Sigmoid colon (tissue), 7 donors: ENCODE results near the gene EXT2. TPM values are rescaled to one million over a fixed set of nuclear protein-coding genes. Genes with fewer than 3 reads are reported as not detected.

Experiments
- DNase-seq: peaks from one replicate; pipeline ENCODE4 v3.0.0-alpha.2; 2019
- H3K27ac ChIP-seq, 4 donors: fragments of 200-600 bp; sonication (generic); one replicate each; pipeline ENCODE4 v1.5.1; 2016 to 2019; ENCODE audit warnings: mild to moderate bottlenecking in 1 of 4
- H3K27me3 ChIP-seq, 3 donors: fragments of 200-600 bp; sonication (generic); one replicate each; pipeline ENCODE4 v1.5.1; 2019; ENCODE audit warnings: mild to moderate bottlenecking in 1 of 3
- H3K36me3 ChIP-seq, 4 donors: fragments of 200-600 bp; sonication (generic); one replicate each; pipeline ENCODE4 v1.5.1; 2016 to 2019
- H3K4me1 ChIP-seq, 4 donors: fragments of 200-600 bp; sonication (generic); one replicate each; pipeline ENCODE4 v1.5.1; 2017 to 2019
- H3K4me3 ChIP-seq, 4 donors: fragments of 200-600 bp; sonication (generic); one replicate each; pipeline ENCODE4 v1.5.1; 2017 to 2019; ENCODE audit warnings: mild to moderate bottlenecking in 2 of 4, moderate library complexity in 1 of 4
- H3K9me3 ChIP-seq, 4 donors: fragments of 200-600 bp in 3 of 4; sonication (generic) in 3 of 4; one replicate each; pipeline versions ENCODE4 v1.5.1 to v1.6.1; 2013 to 2019
- CTCF ChIP-seq, 4 experiments: fragments of 450-650 bp in 3 of 4; fragments of 200-600 bp in 1 of 4; IDR thresholded peaks; one replicate each; pipeline ENCODE4 v1.5.1; 2016 to 2019; ENCODE audit warnings: antibody characterized with exemption in 4 of 4, mild to moderate bottlenecking in 3 of 4, moderate library complexity in 2 of 4
- EP300 ChIP-seq, 4 donors: sonication (generic); formaldehyde crosslinking; IDR thresholded peaks; one replicate each; pipeline ENCODE4 v1.6.1; 2017; ENCODE audit warnings: antibody characterized with exemption in 4 of 4
- POLR2A ChIP-seq, 2 donors: fragments of 450-650 bp; IDR thresholded peaks; one replicate each; pipeline ENCODE4 v1.6.1; 2016; ENCODE audit warnings: antibody characterized with exemption in 2 of 2, mild to moderate bottlenecking in 2 of 2, moderate library complexity in 2 of 2
- POLR2AphosphoS5 ChIP-seq, 4 donors: sonication (generic); formaldehyde crosslinking; IDR thresholded peaks; one replicate each; pipeline ENCODE4 v1.6.1; 2017; ENCODE audit warnings: antibody characterized with exemption in 4 of 4
- WGBS, 2 donors: extraction: QIAGEN DNeasy Blood & Tissue Kit; methylation state at CpG; one replicate each; pipeline ENCODE4 v1.1.7; 2013; 5-methylcytosine and 5-hydroxymethylcytosine counted together
- intact Hi-C: fragments of 100-400 bp; cut with DNase I; formaldehyde crosslinking; loops from one replicate; pipeline ENCODE4 v1.15.1; 2023
- polyA plus RNA-seq, 3 donors: library from polyadenylated mRNA; stranded (reverse); fragments of 200-250 nt; gene quantifications; one replicate each; pipeline ENCODE4 v1.2.3, GENCODE V29; 2013
- total RNA-seq, 4 donors: library from RNA; depleted of rRNA; stranded (reverse); fragments of >200 nt; gene quantifications; one replicate each; pipeline ENCODE4 v1.1.0, GENCODE V29; 2016
- donor health status: healthy with polysubstance abuse.
- donor health status: Bipolar disorder and iron deficiency.
- donor health status: healthy.

Gene EXT2
- total and polyA plus RNA-seq, 7 donors: 6.6 to 68.1 (median 46.3) TPM

GRCh38 chr11:44192462-44193100 lies 97.1 kb downstream of the EXT2 start:
- H3K27ac ChIP-seq: no peak overlapping the region
- TF ChIP-seq EP300 (IDR thresholded peaks at IDR 0.05): no peak
- no peak for TF ChIP-seq POLR2AphosphoS5 (IDR thresholded peaks at IDR 0.05)
- TF ChIP-seq CTCF (IDR thresholded peaks at IDR 0.05): no peak
- no peak for TF ChIP-seq POLR2A (IDR thresholded peaks at IDR 0.05)
- peaks cover 0 to 10% (median 7%) of the 10 kb centered on the region in 4 donors for H3K9me3 ChIP-seq
- H3K36me3 ChIP-seq: peaks cover 0 to 23% (median 1%) of the 10 kb centered on the region in 4 donors
- DNase-seq: no peak
- 76 to 79% methylated on average over 4 of the region's 4 CpGs for WGBS, 2 donors
- intact Hi-C loops: no loop called here
- H3K4me1 ChIP-seq: no peaks in the 10 kb centered on the region
- no peak overlapping the region for H3K4me3 ChIP-seq
- H3K27me3 ChIP-seq: no peaks in the 10 kb centered on the region

- peaks cover 0 to 6% (median under 1%) of the 10 kb centered on the region in 4 donors for H3K9me3 ChIP-seq
- DNase-seq: no peak
- H3K4me1 ChIP-seq: no peaks in the 10 kb centered on the region
- H3K36me3 ChIP-seq: peaks cover 0 to 35% (median 1%) of the 10 kb centered on the region in 4 donors
- no peak for TF ChIP-seq EP300 (IDR thresholded peaks at IDR 0.05)
- TF ChIP-seq POLR2A (IDR thresholded peaks at IDR 0.05): no peak
- TF ChIP-seq POLR2AphosphoS5 (IDR thresholded peaks at IDR 0.05): no peak
- no peak for TF ChIP-seq CTCF (IDR thresholded peaks at IDR 0.05)
- intact Hi-C loops: no loop called here
- WGBS, 2 donors: 95 to 97% methylated on average over 5 of the region's 5 CpGs
- no peak overlapping the region for H3K27ac ChIP-seq
- no peaks in the 10 kb centered on the region for H3K27me3 ChIP-seq
- no peak overlapping the region for H3K4me3 ChIP-seq
Observed at GRCh38 chr11:44193856-44194255, 98.4 kb downstream of the EXT2 start.

- H3K36me3 ChIP-seq: peaks cover 0 to 39% (median 5%) of the 10 kb centered on the region in 4 donors
- no peak overlapping the region for H3K27ac ChIP-seq
- peaks cover 0 to 5% (median 0%) of the 10 kb centered on the region in 4 donors for H3K9me3 ChIP-seq
- no peaks in the 10 kb centered on the region for H3K27me3 ChIP-seq
- no peak for TF ChIP-seq EP300 (IDR thresholded peaks at IDR 0.05)
- TF ChIP-seq POLR2AphosphoS5 (IDR thresholded peaks at IDR 0.05): no peak
- no peak for TF ChIP-seq CTCF (IDR thresholded peaks at IDR 0.05)
- TF ChIP-seq POLR2A (IDR thresholded peaks at IDR 0.05): no peak
- no peak for DNase-seq
- no peaks in the 10 kb centered on the region for H3K4me1 ChIP-seq
- WGBS, 2 donors: 84 to 91% methylated on average over 2 of the region's 2 CpGs
- H3K4me3 ChIP-seq: no peak overlapping the region
- intact Hi-C loops: no loop called here
Observed at GRCh38 chr11:44198146-44198724, 102.8 kb downstream of the EXT2 start.

GRCh38 chr11:44199298-44199697 lies 103.8 kb downstream of the EXT2 start:
- TF ChIP-seq EP300 (IDR thresholded peaks at IDR 0.05) (no peak), POLR2A (IDR thresholded peaks at IDR 0.05) (no peak), CTCF (IDR thresholded peaks at IDR 0.05) (no peak), POLR2AphosphoS5 (IDR thresholded peaks at IDR 0.05) (no peak)
- Histone ChIP-seq H3K9me3 (peaks cover 0 to 5% (median 0%) of the 10 kb centered on the region in 4 donors), H3K36me3 (peaks cover 0 to 39% (median 5%) of the 10 kb centered on the region in 4 donors), H3K27ac (no peak overlapping the region), H3K27me3 (no peaks in the 10 kb centered on the region), H3K4me3 (no peak overlapping the region), H3K4me1 (no peaks in the 10 kb centered on the region)
- 23 to 59% methylated on average over 1 of the region's 1 CpG for WGBS, 2 donors
- intact Hi-C loops: no loop called here
- DNase-seq: no peak
